Upper lobe of right lung (tissue), 1 donor: ENCODE results near the gene AOAH. TPM values are rescaled to one million over a fixed set of nuclear protein-coding genes. Genes with fewer than 3 reads are reported as not detected.

ENCODE experiments used
- ATAC-seq: fragments of 200-7000 bp; cut with Tn5 transposase; one replicate; pipeline ENCODE4 v1.9.1; 2020; ENCODE audit warnings: mild to moderate bottlenecking, moderate library complexity
- DNase-seq: peaks from one replicate; pipeline ENCODE4 v3.0.0-alpha.2; 2020
- H3K27ac ChIP-seq: fragments of 200-600 bp; one replicate; pipeline ENCODE4 v1.8.0; 2022
- H3K27me3 ChIP-seq: fragments of 200-600 bp; one replicate; pipeline ENCODE4 v1.8.0; 2022; ENCODE audit warnings: mild to moderate bottlenecking
- H3K36me3 ChIP-seq: fragments of 200-600 bp; one replicate; pipeline ENCODE4 v1.8.0; 2022
- H3K4me1 ChIP-seq: fragments of 200-600 bp; one replicate; pipeline ENCODE4 v1.8.0; 2022
- H3K4me3 ChIP-seq: fragments of 200-600 bp; one replicate; pipeline ENCODE4 v1.8.0; 2022; ENCODE audit warnings: mild to moderate bottlenecking
- H3K9me3 ChIP-seq: fragments of 200-600 bp; one replicate; pipeline ENCODE4 v1.8.0; 2022
- CTCF ChIP-seq: fragments of 200-600 bp; IDR thresholded peaks from one replicate; pipeline ENCODE4 v1.8.0; 2022; ENCODE audit warnings: antibody characterized with exemption
- intact Hi-C: fragments of 100-400 bp; cut with DNase I; formaldehyde crosslinking; loops from one replicate; pipeline ENCODE4 v1.11.0; 2022
- long read RNA-seq: library from polyadenylated mRNA; unstranded; transcript quantifications from one replicate; pipeline ENCODE4 v2.0.0, GENCODE V29; 2021
- total RNA-seq: library from RNA; stranded (reverse); fragmentation: NEBNext Ultra II Directional; extraction: Animal tissue kit (Norgen Biotek cat#: 25700); gene quantifications from one replicate; pipeline ENCODE4 v1.2.1, GENCODE V29; 2021
- donor health status: DM: no; HTN: yes; CAD: no; lungs with severe emphysema.

Gene AOAH
- 20.8 TPM for total RNA-seq
- long read RNA-seq, transcript AOAH-211 (21 exons, 2,381 nt): major isoform, 11 of 20 reads
- long read RNA-seq, partial matches to known transcripts: 6 of 20 reads
- long read RNA-seq, other reads (novel, unspliced or antisense): 0 of 20 reads

- H3K4me1 ChIP-seq: no peaks in the 10 kb centered on the region
- TF ChIP-seq CTCF: no peak
- H3K36me3 ChIP-seq: no peaks in the 10 kb centered on the region
- intact Hi-C loops: no loop called here
- DNase-seq (peak; percentile 79), ATAC-seq (peak; percentile 93)
- no peaks in the 10 kb centered on the region for H3K9me3 ChIP-seq
- peak within 1 kb of the TSS; percentile 26 for H3K27ac ChIP-seq
- H3K27me3 ChIP-seq: no peaks in the 10 kb centered on the region
- H3K4me3 ChIP-seq: peak within 1 kb of the TSS; percentile 40
Observed at GRCh38 chr7:36723951-36724664, at the start of gene AOAH. AOAH (minus strand) TSS chr7:36724494; CDS start chr7:36724148, 346 bp downstream.

GRCh38 chr7:36766451-36766850 lies 42.2 kb upstream of the AOAH start:
- TF ChIP-seq CTCF: no peak
- no peak for ATAC-seq
- intact Hi-C loops: no loop called here
- Histone ChIP-seq H3K36me3 (no peaks in the 10 kb centered on the region), H3K27ac (no peak overlapping the region), H3K9me3 (no peaks in the 10 kb centered on the region), H3K4me1 (no peaks in the 10 kb centered on the region), H3K4me3 (no peak overlapping the region), H3K27me3 (no peaks in the 10 kb centered on the region)
- no peak for DNase-seq

- Histone ChIP-seq H3K27ac (no peak overlapping the region), H3K36me3 (no peaks in the 10 kb centered on the region), H3K27me3 (no peaks in the 10 kb centered on the region), H3K4me1 (no peaks in the 10 kb centered on the region), H3K4me3 (no peak overlapping the region), H3K9me3 (no peaks in the 10 kb centered on the region)
- intact Hi-C loops: no loop called here
- DNase-seq (no peak), ATAC-seq (peak; percentile 72)
- no peak for TF ChIP-seq CTCF
Observed at GRCh38 chr7:36765605-36766004, 41.3 kb upstream of the AOAH start.

GRCh38 chr7:36764929-36765328 lies 40.6 kb upstream of the AOAH start:
- Histone ChIP-seq H3K36me3 (no peaks in the 10 kb centered on the region), H3K9me3 (no peaks in the 10 kb centered on the region), H3K4me1 (no peaks in the 10 kb centered on the region), H3K27ac (no peak overlapping the region), H3K4me3 (no peak overlapping the region), H3K27me3 (no peaks in the 10 kb centered on the region)
- DNase-seq: no peak
- no peak for ATAC-seq
- TF ChIP-seq CTCF: no peak
- intact Hi-C loops: no loop called here

- no peak for TF ChIP-seq CTCF
- no peak for DNase-seq
- intact Hi-C loops: no loop called here
- Histone ChIP-seq H3K27ac (no peak overlapping the region), H3K4me3 (no peak overlapping the region), H3K27me3 (no peaks in the 10 kb centered on the region), H3K36me3 (no peaks in the 10 kb centered on the region), H3K9me3 (no peaks in the 10 kb centered on the region), H3K4me1 (no peaks in the 10 kb centered on the region)
- ATAC-seq: no peak
Observed at GRCh38 chr7:36763132-36763816, 39.0 kb upstream of the AOAH start.
